ENCODE data around the gene RBM5. TPM values are rescaled to one million over a fixed set of nuclear protein-coding genes. Genes with fewer than 3 reads are reported as not detected.

The RBM5 gene
- total RNA-seq, 1 experiment from 2014 or later = 89.1 TPM

DNA sequence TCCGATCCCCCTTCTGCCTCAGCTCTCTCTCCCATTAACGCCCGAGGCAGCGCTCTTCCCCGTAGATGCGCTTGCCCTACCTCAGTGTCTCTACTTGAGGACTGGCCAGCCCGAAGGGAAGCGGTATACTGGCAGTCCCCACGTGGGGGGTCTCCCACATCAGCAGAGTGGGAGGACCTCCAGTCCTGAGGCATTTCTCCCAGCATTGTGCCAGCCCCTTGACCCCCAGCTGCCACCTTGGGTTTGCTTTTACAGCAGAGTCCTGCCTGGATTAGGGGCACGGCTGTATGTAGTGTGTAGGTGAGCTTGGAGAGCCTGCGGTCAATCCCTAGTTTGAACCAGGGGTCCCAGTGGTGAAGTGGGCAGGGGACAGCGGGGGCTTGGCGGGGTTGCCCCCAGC, 67.2 kb downstream of the RBM5 start:
- Histone ChIP-seq H3K9me3 (ENCODE audit: control insufficient read depth in 1 of 2, insufficient read depth in 1 of 2, low read depth in 1 of 2, low read length in 2 of 2) (no peaks in the 10 kb centered on the region), H3K4me1 (ENCODE audit: control insufficient read depth in 1 of 2, insufficient read depth in 2 of 2, low read length in 2 of 2) (peaks cover 11 to 45% of the 10 kb centered on the region in 2 experiments), H3K27me3 (ENCODE audit: insufficient read depth, low read length) (no peaks in the 10 kb centered on the region), H3K27ac (ENCODE audit: low read depth, low read length) (peak overlapping the region; percentile 80; the same call in 1 of the 2 replicates), H2AFZ (ENCODE audit: low read depth, low read length, poor library complexity, severe bottlenecking) (no peak overlapping the region), H4K20me1 (ENCODE audit: insufficient read depth) (no peaks in the 10 kb centered on the region), H3K36me3 (ENCODE audit: control insufficient read depth in 1 of 2, insufficient read depth in 2 of 2, low read length in 2 of 2) (no peaks in the 10 kb centered on the region; a peak in 1 of 4 replicates), H3K9ac (ENCODE audit: low read length) (peak overlapping the region; percentile 65), H3K79me2 (ENCODE audit: insufficient read depth, low read length) (no peaks in the 10 kb centered on the region), H3K9me2 (ENCODE audit: insufficient read depth) (no peaks in the 10 kb centered on the region), H3K4me2 (ENCODE audit: low read length) (peak overlapping the region; percentile 78), H3K4me3 (replicated peaks in 1 of 2; ENCODE audit: low read depth in 1 of 2, low read length in 2 of 2) (peak overlapping the region; percentile 56 to 67)
- no TSS peak for BruUV-seq (replicated peaks)
- intact Hi-C loops (cut with micrococcal nuclease) = no loop called here
- POLR2A ChIA-PET = no interaction called here
- TF ChIP-seq ELF1 (IDR thresholded peaks at IDR 0.05; ENCODE audit: borderline replicate concordance, low read depth) (no peak), EZH2phosphoT487 (IDR thresholded peaks at IDR 0.05; ENCODE audit: borderline replicate concordance) (no peak), YY1 (IDR thresholded peaks at IDR 0.05; ENCODE audit: extremely low read depth, insufficient replicate concordance, low read depth, low read length) (no peak), ZNF274 (IDR thresholded peaks at IDR 0.05; ENCODE audit: low read depth, low read length) (no peak), POLR2A (IDR thresholded peaks at IDR 0.05; ENCODE audit: borderline replicate concordance, extremely low read depth, insufficient read depth, insufficient read length) (no peak), ZFX (IDR thresholded peaks at IDR 0.05) (no peak)
- CTCF ChIA-PET = no interaction called here
- no peak for DNase-seq (ENCODE audit: low read depth, low spot score)
- no peak for ATAC-seq
- RAD21 ChIA-PET (ENCODE audit: low non-redundant PET in 1 of 2, low total read pairs in 2 of 2, uncharacterized antibody in 2 of 2, unreplicated experiment in 2 of 2) = no interaction called here

DNA sequence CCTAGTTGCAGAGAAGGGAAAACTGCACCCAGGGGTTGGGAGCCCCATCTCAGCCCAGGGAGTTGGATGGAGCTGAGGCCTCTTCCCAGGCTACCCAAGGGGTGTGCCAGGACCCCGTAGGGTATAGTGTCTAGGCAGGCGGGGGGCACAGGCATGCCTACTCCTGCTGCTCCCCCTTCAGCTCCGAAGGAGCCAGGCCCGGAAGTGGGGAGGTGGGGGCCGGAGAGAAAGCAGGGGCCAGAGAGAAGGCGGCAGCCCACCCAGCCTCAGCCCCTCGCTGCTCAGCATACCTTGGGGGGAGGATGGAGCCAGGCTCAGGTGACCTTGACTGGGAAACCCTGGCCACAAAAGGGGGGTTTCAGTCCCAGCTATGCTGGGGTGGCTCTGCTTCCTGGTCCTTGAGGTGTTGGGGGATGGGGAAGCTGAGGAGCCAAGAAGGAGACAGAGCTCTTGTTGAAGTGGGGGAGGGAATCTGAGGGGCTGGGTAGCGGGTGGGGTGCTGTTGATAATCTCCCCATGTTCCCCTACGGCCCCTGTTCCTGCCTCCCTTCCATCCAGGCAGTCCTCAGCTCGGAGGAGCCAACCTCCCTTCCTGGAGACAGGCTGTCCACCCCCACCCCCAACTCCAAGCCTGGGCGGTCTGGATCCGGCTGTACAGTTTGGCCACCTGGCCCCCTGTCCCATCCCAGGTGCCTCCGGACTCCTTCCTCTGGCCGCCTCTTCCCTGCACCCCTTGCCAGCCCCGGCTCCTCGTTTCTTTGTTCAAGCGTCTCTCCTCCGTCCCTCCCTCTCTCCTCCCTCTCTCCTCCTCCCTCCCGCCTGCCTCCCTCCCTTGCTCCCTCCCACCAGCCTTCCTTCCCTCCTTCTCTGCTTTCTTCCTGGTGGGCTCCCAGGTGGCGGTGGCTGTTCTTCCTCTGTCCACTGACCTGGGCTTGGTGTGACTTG, 68.1 kb downstream of the RBM5 start:
- ChIA-PET CTCF (no interaction called here), RAD21 (ENCODE audit: low non-redundant PET in 1 of 2, low total read pairs in 2 of 2, uncharacterized antibody in 2 of 2, unreplicated experiment in 2 of 2) (no interaction called here), POLR2A (no interaction called here)
- Histone ChIP-seq H3K27ac (ENCODE audit: low read depth, low read length) (no peak overlapping the region), H3K4me1 (ENCODE audit: control insufficient read depth in 1 of 2, insufficient read depth in 2 of 2, low read length in 2 of 2) (peaks cover 14 to 55% of the 10 kb centered on the region in 2 experiments), H3K4me2 (ENCODE audit: low read length) (peak overlapping the region; percentile 78), H4K20me1 (ENCODE audit: insufficient read depth) (no peaks in the 10 kb centered on the region), H3K79me2 (ENCODE audit: insufficient read depth, low read length) (no peaks in the 10 kb centered on the region), H3K36me3 (ENCODE audit: control insufficient read depth in 1 of 2, insufficient read depth in 2 of 2, low read length in 2 of 2) (no peaks in the 10 kb centered on the region; a peak in 1 of 4 replicates), H3K4me3 (replicated peaks in 1 of 2; ENCODE audit: low read depth in 1 of 2, low read length in 2 of 2) (peak overlapping the region in 1 of 2 experiments; percentile 67; a peak in 1 of 4 replicates), H2AFZ (ENCODE audit: low read depth, low read length, poor library complexity, severe bottlenecking) (no peak overlapping the region), H3K27me3 (ENCODE audit: insufficient read depth, low read length) (no peaks in the 10 kb centered on the region), H3K9me3 (ENCODE audit: control insufficient read depth in 1 of 2, insufficient read depth in 1 of 2, low read depth in 1 of 2, low read length in 2 of 2) (no peaks in the 10 kb centered on the region), H3K9me2 (ENCODE audit: insufficient read depth) (no peaks in the 10 kb centered on the region), H3K9ac (ENCODE audit: low read length) (no peak overlapping the region)
- ATAC-seq (no peak), DNase-seq (ENCODE audit: low read depth, low spot score) (no peak)
- TF ChIP-seq CBX3 (IDR thresholded peaks at IDR 0.05; ENCODE audit: low read depth) (no peak), POLR2AphosphoS5 (IDR thresholded peaks at IDR 0.05; ENCODE audit: low read depth, low read length) (no peak), TCF7L2 (IDR thresholded peaks at IDR 0.05; ENCODE audit: borderline replicate concordance, extremely low read depth, insufficient read depth, insufficient read length) (no peak), ELF1 (IDR thresholded peaks at IDR 0.05; ENCODE audit: borderline replicate concordance, low read depth) (no peak), FOSL1 (IDR thresholded peaks at IDR 0.05; ENCODE audit: low read depth) (no peak), EZH2phosphoT487 (IDR thresholded peaks at IDR 0.05; ENCODE audit: borderline replicate concordance) (no peak), EGR1 (IDR thresholded peaks at IDR 0.05; ENCODE audit: low read depth) (no peak), SRF (IDR thresholded peaks at IDR 0.05; ENCODE audit: low read depth) (no peak)
- TF ChIP-seq, protein P1, sequence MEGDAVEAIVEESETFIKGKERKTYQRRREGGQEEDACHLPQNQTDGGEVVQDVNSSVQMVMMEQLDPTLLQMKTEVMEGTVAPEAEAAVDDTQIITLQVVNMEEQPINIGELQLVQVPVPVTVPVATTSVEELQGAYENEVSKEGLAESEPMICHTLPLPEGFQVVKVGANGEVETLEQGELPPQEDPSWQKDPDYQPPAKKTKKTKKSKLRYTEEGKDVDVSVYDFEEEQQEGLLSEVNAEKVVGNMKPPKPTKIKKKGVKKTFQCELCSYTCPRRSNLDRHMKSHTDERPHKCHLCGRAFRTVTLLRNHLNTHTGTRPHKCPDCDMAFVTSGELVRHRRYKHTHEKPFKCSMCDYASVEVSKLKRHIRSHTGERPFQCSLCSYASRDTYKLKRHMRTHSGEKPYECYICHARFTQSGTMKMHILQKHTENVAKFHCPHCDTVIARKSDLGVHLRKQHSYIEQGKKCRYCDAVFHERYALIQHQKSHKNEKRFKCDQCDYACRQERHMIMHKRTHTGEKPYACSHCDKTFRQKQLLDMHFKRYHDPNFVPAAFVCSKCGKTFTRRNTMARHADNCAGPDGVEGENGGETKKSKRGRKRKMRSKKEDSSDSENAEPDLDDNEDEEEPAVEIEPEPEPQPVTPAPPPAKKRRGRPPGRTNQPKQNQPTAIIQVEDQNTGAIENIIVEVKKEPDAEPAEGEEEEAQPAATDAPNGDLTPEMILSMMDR (IDR thresholded peaks at IDR 0.05 in 2 of 3, conservative IDR thresholded peaks at IDR 0.05 in 1 of 3; ENCODE audit: borderline replicate concordance in 1 of 3, insufficient read depth in 1 of 3, low read depth in 2 of 3, low read length in 2 of 3) = no peak
- BruUV-seq (replicated peaks) = no TSS peak
- intact Hi-C loops (cut with micrococcal nuclease) = no loop called here
